Hippocampal formation (tissue), 2 donors: ENCODE measurements around the gene RASSF10.

Source experiments
- DNase-seq, 2 donors: peaks; one replicate each; lab custom pipeline; 2025; lab: John Stamatoyannopoulos, UW

RASSF10 gene

GRCh38 chr11:12994476-12994875 lies 14.6 kb upstream of the RASSF10 start:
- DNase-seq, result no peak

GRCh38 chr11:12995188-12995587 lies 13.9 kb upstream of the RASSF10 start:
- DNase-seq, result no peak

GRCh38 chr11:12995823-12996222 lies 13.3 kb upstream of the RASSF10 start:
- no peak for DNase-seq

- no peak for DNase-seq
These were observed 11.9 kb upstream of the RASSF10 start for GRCh38 chr11:12997168-12997567.

GRCh38 chr11:12998336-12998735 lies 10.8 kb upstream of the RASSF10 start:
- no peak for DNase-seq

- no peak for DNase-seq
These were observed 9.5 kb upstream of the RASSF10 start for GRCh38 chr11:12999597-12999996.

- no peak for DNase-seq
These were observed 9.0 kb upstream of the RASSF10 start for GRCh38 chr11:13000116-13000515.

- DNase-seq, result no peak
These were observed 8.4 kb upstream of the RASSF10 start for GRCh38 chr11:13000721-13001120.

GRCh38 chr11:13003736-13004493 lies 5.2 kb upstream of the RASSF10 start:
- DNase-seq, result no peak

- no peak for DNase-seq
These were observed 1.7 kb upstream of the RASSF10 start for GRCh38 chr11:13007182-13008060.

GRCh38 chr11:13008061-13008435 lies 1.1 kb upstream of the RASSF10 start:
- DNase-seq, result no peak

- no peak for DNase-seq
These were observed 382 bp downstream of the RASSF10 start for GRCh38 chr11:13009476-13009920.

GRCh38 chr11:13009921-13010748 lies 1.0 kb downstream of the RASSF10 start:
- DNase-seq, result no peak

GRCh38 chr11:13010749-13011465 lies 1.8 kb downstream of the RASSF10 start:
- DNase-seq, result no peak

GRCh38 chr11:13011466-13012055 lies 2.4 kb downstream of the RASSF10 start:
- DNase-seq, result no peak

- DNase-seq, result no peak
These were observed 3.0 kb downstream of the RASSF10 start for GRCh38 chr11:13012056-13012661.

- no peak for DNase-seq
These were observed 4.0 kb downstream of the RASSF10 start for GRCh38 chr11:13013054-13013488.

- DNase-seq, result no peak
These were observed 6.6 kb downstream of the RASSF10 start for GRCh38 chr11:13015753-13016152.

- no peak for DNase-seq
These were observed 7.3 kb downstream of the RASSF10 start for GRCh38 chr11:13016415-13016814.

- no peak for DNase-seq
These were observed 10.2 kb downstream of the RASSF10 start for GRCh38 chr11:13019313-13019712.

- no peak for DNase-seq
These were observed 14.3 kb downstream of the RASSF10 start for GRCh38 chr11:13023423-13023822.
